Endodermal cell (in vitro differentiated cells): ENCODE measurements around the gene ATRNL1. TPM values are rescaled to one million over a fixed set of nuclear protein-coding genes. Genes with fewer than 3 reads are reported as not detected.
"Not testable (repeated sequence)": the region's sequence is repeated elsewhere in the genome, so short reads cannot be mapped to it uniquely, and the experiment has no call there.

Experiments
- DNase-seq: peaks from one replicate; pipeline ENCODE4 v3.0.0-alpha.2; 2017
- H3K27ac ChIP-seq: 2 replicates; pipeline ENCODE4 v1.5.1; 2013; ENCODE audit warnings: mild to moderate bottlenecking, low read depth, low read length, moderate library complexity
- H3K27me3 ChIP-seq: 2 replicates; pipeline ENCODE4 v1.6.1; 2013; ENCODE audit warnings: mild to moderate bottlenecking, low read length, moderate library complexity; ENCODE audit not compliant: insufficient read depth, control insufficient read depth, poor library complexity, severe bottlenecking
- H3K36me3 ChIP-seq: 2 replicates; pipeline ENCODE4 v1.7.0; 2013; ENCODE audit warnings: mild to moderate bottlenecking, low read length, moderate library complexity; ENCODE audit not compliant: control insufficient read depth, insufficient read depth
- H3K4me1 ChIP-seq: one replicate; pipeline ENCODE4 v1.7.0; 2013; ENCODE audit warnings: low read length; ENCODE audit not compliant: control insufficient read depth, insufficient read depth
- H3K4me3 ChIP-seq: 2 replicates; pipeline ENCODE4 v1.5.1; 2013; ENCODE audit warnings: mild to moderate bottlenecking, low read length, moderate library complexity
- H3K9ac ChIP-seq: 2 replicates; pipeline ENCODE4 v1.6.1; 2013; ENCODE audit warnings: mild to moderate bottlenecking, low read length, moderate library complexity; ENCODE audit not compliant: poor library complexity, severe bottlenecking; ENCODE audit errors: extremely low read depth
- H3K9me3 ChIP-seq: 2 replicates; pipeline ENCODE4 v1.6.1; 2013; ENCODE audit warnings: mild to moderate bottlenecking, low read length, moderate library complexity; ENCODE audit not compliant: control insufficient read depth
- H3K27ac Mint-ChIP-seq: 2 replicates; pipeline ENCODE4 v1.8.0; 2020; ENCODE audit warnings: mixed read lengths
- H3K27me3 Mint-ChIP-seq: 2 replicates; pipeline ENCODE4 v1.8.0; 2021; ENCODE audit warnings: mild to moderate bottlenecking, mixed read lengths; ENCODE audit not compliant: insufficient read depth
- H3K36me3 Mint-ChIP-seq: 2 replicates; pipeline ENCODE4 v1.8.0; 2020; ENCODE audit warnings: low read depth, mixed read lengths
- H3K4me1 Mint-ChIP-seq: 2 replicates; pipeline ENCODE4 v1.8.0; 2020; ENCODE audit warnings: mixed read lengths
- H3K4me3 Mint-ChIP-seq: 2 replicates; pipeline ENCODE4 v1.8.0; 2020; ENCODE audit warnings: mild to moderate bottlenecking, moderate library complexity, mixed read lengths
- H3K9me3 Mint-ChIP-seq: 2 replicates; pipeline ENCODE4 v1.8.0; 2020; ENCODE audit warnings: mild to moderate bottlenecking, mixed read lengths
- CTCF ChIP-seq: fragments of 200-600 bp; sonication (generic); conservative IDR thresholded peaks from 2 replicates; pipeline ENCODE4 v1.5.0; 2021; ENCODE audit warnings: antibody characterized with exemption, mild to moderate bottlenecking
- WGBS, 2 experiments: methylation state at CpG; one replicate each; pipeline versions ENCODE4 v1.1.5 to v1.1.7; 2013; ENCODE audit warnings: missing lambda C conversion rate in 2 of 2, mixed read lengths in 1 of 2; ENCODE audit not compliant: insufficient coverage in 1 of 2, insufficient read length in 1 of 2; 5-methylcytosine and 5-hydroxymethylcytosine counted together
- total RNA-seq, 2 donors: library from RNA; stranded (reverse); fragmentation: NEBNext Ultra II Directional in 1 of 2; extraction: Animal tissue kit (Norgen Biotek cat#: 25700) in 1 of 2; gene quantifications; 2 replicates in 1 of 2; 3 replicates in 1 of 2; pipeline ENCODE4 v1.2.1, GENCODE V29; 2021

Gene ATRNL1
- total RNA-seq, 2 donors from 2014 or later, result 8.0 to 9.0 TPM

- Histone ChIP-seq H3K27me3 (no peaks in the 10 kb centered on the region), H3K36me3 (no peaks in the 10 kb centered on the region), H3K4me1 (peaks cover 5% of the 10 kb centered on the region), H3K9ac (no peak overlapping the region), H3K27ac (no peak overlapping the region), H3K9me3 (peaks cover 11% of the 10 kb centered on the region), H3K4me3 (no peak overlapping the region)
- H3K9me3 Mint-ChIP-seq, result peaks cover 22% of the 10 kb centered on the region
- 89 to 100% methylated on average over 5 of the region's 5 CpGs for WGBS, 2 experiments
- DNase-seq, result no peak
- TF ChIP-seq CTCF, result no peak
- H3K36me3 Mint-ChIP-seq, result no peaks in the 10 kb centered on the region
- no peaks in the 10 kb centered on the region for H3K27me3 Mint-ChIP-seq
- no peak overlapping the region for H3K4me3 Mint-ChIP-seq
- H3K4me1 Mint-ChIP-seq, result peaks cover 7% of the 10 kb centered on the region
- no peak overlapping the region for H3K27ac Mint-ChIP-seq
Observed at GRCh38 chr10:115525141-115525540, 432.0 kb downstream of the ATRNL1 start.

- not testable (repeated sequence) for H3K27me3 Mint-ChIP-seq, DNase-seq, H3K4me3 Mint-ChIP-seq, H3K36me3 Mint-ChIP-seq, H3K4me1 Mint-ChIP-seq, H3K9ac ChIP-seq, H3K27ac ChIP-seq, H3K36me3 ChIP-seq, H3K27me3 ChIP-seq, H3K4me1 ChIP-seq, H3K4me3 ChIP-seq, H3K27ac Mint-ChIP-seq
- H3K9me3 ChIP-seq, result peaks cover 11% of the 10 kb centered on the region
- peaks cover 22% of the 10 kb centered on the region for H3K9me3 Mint-ChIP-seq
Observed at GRCh38 chr10:115527682-115528081, 434.5 kb downstream of the ATRNL1 start.

GRCh38 chr10:115536401-115536800 is 443.2 kb downstream of the ATRNL1 start:
- not testable (repeated sequence) for H3K4me3 ChIP-seq
- 91 to 97% methylated on average over 7 to 14 of the region's 18 CpGs for WGBS, 2 experiments

GRCh38 chr10:115539142-115539762 is 446.1 kb downstream of the ATRNL1 start:
- Mint-ChIP-seq H3K36me3 (peaks cover 3% of the 10 kb centered on the region), H3K4me1 (no peaks in the 10 kb centered on the region), H3K27ac (no peak overlapping the region), H3K9me3 (peaks cover 29% of the 10 kb centered on the region), H3K27me3 (no peaks in the 10 kb centered on the region), H3K4me3 (no peak overlapping the region)
- no peak overlapping the region for H3K27ac ChIP-seq
- no peak for TF ChIP-seq CTCF
- H3K9ac ChIP-seq, result no peak overlapping the region
- no peaks in the 10 kb centered on the region for H3K9me3 ChIP-seq
- H3K36me3 ChIP-seq, result no peaks in the 10 kb centered on the region
- H3K4me1 ChIP-seq, result no peaks in the 10 kb centered on the region
- H3K4me3 ChIP-seq, result no peak overlapping the region
- no peak for DNase-seq
- H3K27me3 ChIP-seq, result no peaks in the 10 kb centered on the region

More at GRCh38 chr10:115536401-115536800, 443.2 kb downstream of the ATRNL1 start:
- H3K9me3 ChIP-seq, H3K27me3 Mint-ChIP-seq, H3K27ac Mint-ChIP-seq, H3K4me1 Mint-ChIP-seq, H3K4me3 Mint-ChIP-seq, H3K36me3 ChIP-seq, DNase-seq, H3K27me3 ChIP-seq, H3K36me3 Mint-ChIP-seq, H3K27ac ChIP-seq, H3K9ac ChIP-seq, H3K4me1 ChIP-seq: not testable (repeated sequence)
- peaks cover 32% of the 10 kb centered on the region for H3K9me3 Mint-ChIP-seq
